ENCODE data around the gene CA6. TPM values are rescaled to one million over a fixed set of nuclear protein-coding genes. Genes with fewer than 3 reads are reported as not detected.

CA6 gene
- total RNA-seq, 1 experiment from 2014 or later = not detected

DNA sequence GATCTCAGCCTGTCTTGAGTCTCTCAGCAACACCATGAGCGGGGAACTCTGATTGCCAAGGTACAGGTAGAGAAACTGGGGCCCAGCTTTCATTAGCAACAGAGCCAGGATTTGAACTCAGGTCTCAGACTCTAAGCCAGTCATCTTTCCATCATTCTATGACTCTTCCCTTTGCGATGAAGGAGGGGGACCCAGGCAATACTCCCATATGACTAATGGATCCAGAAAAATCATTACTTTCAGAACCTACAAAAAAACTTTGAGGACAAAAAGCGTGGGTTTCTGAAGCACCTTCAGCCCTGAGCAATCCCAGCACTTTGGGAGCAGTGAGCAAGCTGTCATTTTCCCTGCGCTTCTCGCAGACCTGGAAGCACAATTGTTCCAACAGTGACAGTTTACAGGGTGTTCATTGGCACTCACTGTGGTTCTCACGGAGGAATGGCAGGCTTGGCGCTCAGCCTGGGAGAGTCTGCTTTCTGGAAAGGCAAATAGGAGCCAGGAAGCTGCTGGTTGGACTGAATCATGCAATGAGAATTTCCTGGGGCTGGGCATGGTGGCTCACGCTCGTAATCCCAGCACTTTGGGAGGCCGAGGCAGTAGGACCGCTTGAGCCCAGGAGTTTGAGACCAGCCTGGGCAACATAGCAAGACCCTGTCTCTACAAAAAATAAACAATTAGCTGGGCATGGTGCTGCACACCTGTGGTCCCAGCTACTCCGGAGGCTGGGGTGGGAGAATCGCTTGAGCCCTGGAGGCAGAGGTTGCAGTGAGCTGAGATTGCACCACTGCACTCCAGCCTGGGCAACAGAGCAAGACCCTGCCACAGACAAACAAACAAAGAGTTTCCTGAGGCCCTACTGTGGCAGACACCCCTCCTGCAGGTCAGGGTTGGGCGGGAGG, 40.5 kb downstream of the CA6 start:
- no peak overlapping the region for H2BK20ac ChIP-seq (ENCODE audit: low read depth, low read length, poor library complexity, severe bottlenecking)
- Mint-ChIP-seq H3K4me3 (no peak overlapping the region), H3K36me3 (ENCODE audit: insufficient read depth in 1 of 3, low read depth in 3 of 3) (no peaks in the 10 kb centered on the region), H3K9me3 (peaks cover 0 to 2% of the 10 kb centered on the region in 2 experiments; a peak in 3 of 5 replicates), H3K27ac (no peak overlapping the region), H3K4me1 (no peaks in the 10 kb centered on the region; a peak in 1 of 4 replicates), H3K27me3 (ENCODE audit: low read depth) (peaks cover 2% of the 10 kb centered on the region; the same call in 1 of the 2 replicates)
- no peak overlapping the region for H2BK15ac ChIP-seq (ENCODE audit: low read depth, low read length)
- no peaks in the 10 kb centered on the region for H3K79me2 ChIP-seq (ENCODE audit: insufficient read depth, low read length)
- no peak overlapping the region for H3K9ac ChIP-seq (ENCODE audit: extremely low read depth, insufficient read length, low read length)
- no peak overlapping the region for H4K5ac ChIP-seq (ENCODE audit: insufficient read length, low read depth, low read length)
- H3K79me1 ChIP-seq (ENCODE audit: insufficient read depth, low read depth, low read length, poor library complexity, severe bottlenecking) = no peaks in the 10 kb centered on the region
- H3K23me2 ChIP-seq (ENCODE audit: insufficient read length, low read depth, low read length, poor library complexity, severe bottlenecking) = no peaks in the 10 kb centered on the region
- no peak overlapping the region for H2AFZ ChIP-seq (ENCODE audit: low read length)
- no peak overlapping the region for H3K4me2 ChIP-seq (ENCODE audit: insufficient read depth, insufficient read length, low read length)
- H2BK120ac ChIP-seq (ENCODE audit: low read depth, low read length, poor library complexity, severe bottlenecking) = no peak overlapping the region
- H3K23ac ChIP-seq (ENCODE audit: insufficient read length, low read depth, low read length) = no peak overlapping the region
- WGBS (ENCODE audit: extremely low coverage, insufficient read length, low lambda C conversion rate) = no CpG with 5 or more reads among the region's 14 CpGs
- no peak overlapping the region for H4K8ac ChIP-seq (replicated peaks; ENCODE audit: insufficient read length, low read depth, low read length)
- H4K91ac ChIP-seq (ENCODE audit: insufficient read length, low read depth, low read length) = no peak overlapping the region
- no peak overlapping the region for H3K18ac ChIP-seq (ENCODE audit: insufficient read length, low read depth, low read length)
- H3K4me1 ChIP-seq (ENCODE audit: insufficient read depth, low read length) = no peaks in the 10 kb centered on the region
- no peak overlapping the region for H3K56ac ChIP-seq (ENCODE audit: insufficient read length, low read depth, low read length)
- no peak overlapping the region for H3K27ac ChIP-seq (ENCODE audit: insufficient read length, low read depth, low read length)
- no peak overlapping the region for H3K14ac ChIP-seq (ENCODE audit: insufficient read depth, low read length)
- H2BK12ac ChIP-seq (ENCODE audit: insufficient read length, low read depth, low read length) = no peak overlapping the region
- H3K4ac ChIP-seq (ENCODE audit: low read depth, low read length) = no peak overlapping the region
- H3K27me3 ChIP-seq (ENCODE audit: insufficient read depth, low read length) = no peaks in the 10 kb centered on the region
- TF ChIP-seq, protein P1, sequence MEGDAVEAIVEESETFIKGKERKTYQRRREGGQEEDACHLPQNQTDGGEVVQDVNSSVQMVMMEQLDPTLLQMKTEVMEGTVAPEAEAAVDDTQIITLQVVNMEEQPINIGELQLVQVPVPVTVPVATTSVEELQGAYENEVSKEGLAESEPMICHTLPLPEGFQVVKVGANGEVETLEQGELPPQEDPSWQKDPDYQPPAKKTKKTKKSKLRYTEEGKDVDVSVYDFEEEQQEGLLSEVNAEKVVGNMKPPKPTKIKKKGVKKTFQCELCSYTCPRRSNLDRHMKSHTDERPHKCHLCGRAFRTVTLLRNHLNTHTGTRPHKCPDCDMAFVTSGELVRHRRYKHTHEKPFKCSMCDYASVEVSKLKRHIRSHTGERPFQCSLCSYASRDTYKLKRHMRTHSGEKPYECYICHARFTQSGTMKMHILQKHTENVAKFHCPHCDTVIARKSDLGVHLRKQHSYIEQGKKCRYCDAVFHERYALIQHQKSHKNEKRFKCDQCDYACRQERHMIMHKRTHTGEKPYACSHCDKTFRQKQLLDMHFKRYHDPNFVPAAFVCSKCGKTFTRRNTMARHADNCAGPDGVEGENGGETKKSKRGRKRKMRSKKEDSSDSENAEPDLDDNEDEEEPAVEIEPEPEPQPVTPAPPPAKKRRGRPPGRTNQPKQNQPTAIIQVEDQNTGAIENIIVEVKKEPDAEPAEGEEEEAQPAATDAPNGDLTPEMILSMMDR (conservative IDR thresholded peaks at IDR 0.05) = no peak
- no peak for DNase-seq
- no peaks in the 10 kb centered on the region for H3K9me3 ChIP-seq (ENCODE audit: control insufficient read depth, low read depth, low read length)
- no peak overlapping the region for H2BK5ac ChIP-seq (ENCODE audit: insufficient read length, low read length)
- no peak overlapping the region for H2AK5ac ChIP-seq (ENCODE audit: insufficient read length, low read length)
- H3T11ph ChIP-seq (ENCODE audit: low read length) = no peak overlapping the region
- no peaks in the 10 kb centered on the region for H4K20me1 ChIP-seq (ENCODE audit: control insufficient read depth, insufficient read depth, insufficient read length)

Measured in H9 (cell line).